GM12801 (cell line): ENCODE results near the gene DIRAS1.

Source experiments
- CTCF ChIP-seq: IDR thresholded peaks from one replicate; pipeline ENCODE4 v1.5.1; 2011; ENCODE audit warnings: control low read depth; ENCODE audit not compliant: insufficient read length; ENCODE audit errors: extremely low read depth

Gene DIRAS1

GRCh38 chr19:2720777-2721569 is at the start of gene DIRAS1:
TSS of gene DIRAS1 (minus strand) at chr19:2721372. CDS start at chr19:2717806, 3,566 bp downstream.
- no peak for TF ChIP-seq CTCF

- no peak for TF ChIP-seq CTCF
These were observed 49.2 kb upstream of the DIRAS1 start for GRCh38 chr19:2770055-2771013.

GRCh38 chr19:2769218-2769617 is 48.0 kb upstream of the DIRAS1 start:
- no peak for TF ChIP-seq CTCF

- TF ChIP-seq CTCF: no peak
These were observed 47.4 kb upstream of the DIRAS1 start for GRCh38 chr19:2768365-2769132.

- TF ChIP-seq CTCF: no peak
These were observed 46.5 kb upstream of the DIRAS1 start for GRCh38 chr19:2767688-2768087.

- TF ChIP-seq CTCF: no peak
These were observed 45.6 kb upstream of the DIRAS1 start for GRCh38 chr19:2766594-2767372.
